IPS-11a (cell line): ENCODE results near the gene NRIP3.

Source experiments
- H3K4me3 ChIP-seq: one replicate; pipeline ENCODE4 v1.5.1; 2013; ENCODE audit warnings: low read depth, low read length, control low read depth

NRIP3 gene

GRCh38 chr11:9003573-9004182, at the start of gene NRIP3:
Gene NRIP3, minus strand, starts transcription at chr11:9004001. Its CDS starts 66 bp downstream, at chr11:9003935.
- H3K4me3 ChIP-seq = peak within 1 kb of the TSS; percentile 37

- no peak overlapping the region for H3K4me3 ChIP-seq
Observed at GRCh38 chr11:9052316-9052715, 48.5 kb upstream of the NRIP3 start.

- no peak overlapping the region for H3K4me3 ChIP-seq
Observed at GRCh38 chr11:9049959-9050358, 46.2 kb upstream of the NRIP3 start.

GRCh38 chr11:9047964-9048523, 44.2 kb upstream of the NRIP3 start:
- H3K4me3 ChIP-seq = no peak overlapping the region

- no peak overlapping the region for H3K4me3 ChIP-seq
Observed at GRCh38 chr11:9046481-9046880, 42.7 kb upstream of the NRIP3 start.

- no peak overlapping the region for H3K4me3 ChIP-seq
Observed at GRCh38 chr11:9042488-9042887, 38.7 kb upstream of the NRIP3 start.

GRCh38 chr11:9041747-9042146, 37.9 kb upstream of the NRIP3 start:
- no peak overlapping the region for H3K4me3 ChIP-seq

GRCh38 chr11:9040410-9040809, 36.6 kb upstream of the NRIP3 start:
- H3K4me3 ChIP-seq = no peak overlapping the region

- H3K4me3 ChIP-seq = no peak overlapping the region
Observed at GRCh38 chr11:9039863-9040262, 36.1 kb upstream of the NRIP3 start.

- no peak overlapping the region for H3K4me3 ChIP-seq
Observed at GRCh38 chr11:9039198-9039597, 35.4 kb upstream of the NRIP3 start.

- H3K4me3 ChIP-seq = no peak overlapping the region
Observed at GRCh38 chr11:9038541-9038940, 34.7 kb upstream of the NRIP3 start.

- H3K4me3 ChIP-seq = no peak overlapping the region
Observed at GRCh38 chr11:9037963-9038362, 34.2 kb upstream of the NRIP3 start.

- H3K4me3 ChIP-seq = no peak overlapping the region
Observed at GRCh38 chr11:9037046-9037780, 33.4 kb upstream of the NRIP3 start.

GRCh38 chr11:9030601-9031000, 26.8 kb upstream of the NRIP3 start:
- H3K4me3 ChIP-seq = no peak overlapping the region

- no peak overlapping the region for H3K4me3 ChIP-seq
Observed at GRCh38 chr11:9029422-9029821, 25.6 kb upstream of the NRIP3 start.

- H3K4me3 ChIP-seq = no peak overlapping the region
Observed at GRCh38 chr11:9028581-9028980, 24.8 kb upstream of the NRIP3 start.

GRCh38 chr11:9025101-9025850, 21.5 kb upstream of the NRIP3 start:
- H3K4me3 ChIP-seq = no peak overlapping the region

- H3K4me3 ChIP-seq = no peak overlapping the region
Observed at GRCh38 chr11:9022961-9023680, 19.3 kb upstream of the NRIP3 start.

GRCh38 chr11:9020916-9021315, 17.1 kb upstream of the NRIP3 start:
- no peak overlapping the region for H3K4me3 ChIP-seq

- H3K4me3 ChIP-seq = no peak overlapping the region
Observed at GRCh38 chr11:9019861-9020260, 16.1 kb upstream of the NRIP3 start.

GRCh38 chr11:9017773-9018172, 14.0 kb upstream of the NRIP3 start:
- H3K4me3 ChIP-seq = no peak overlapping the region
